K562 (cell line): ENCODE measurements around the gene CISD3. TPM values are rescaled to one million over a fixed set of nuclear protein-coding genes. Genes with fewer than 3 reads are reported as not detected.

Source experiments
- BHLHE40 ChIP-seq: IDR thresholded peaks from 2 replicates; pipeline ENCODE4 v1.6.1; 2011; ENCODE audit warnings: low read length, improper control_type of control experiment
- CREBBP ChIP-seq: IDR thresholded peaks from one replicate; pipeline ENCODE4 v1.6.1; 2012; ENCODE audit warnings: low read depth, mild to moderate bottlenecking, control low read depth, inconsistent platforms, low read length
- CXXC5 ChIP-seq: fragments of 250-450 bp; sonication (Bioruptor Pico); IDR thresholded peaks from 2 replicates; pipeline ENCODE4 v1.8.0; 2022; ENCODE audit warnings: inconsistent platforms, mild to moderate bottlenecking, moderate library complexity
- E2F8 ChIP-seq: fragments of 450-650 bp; IDR thresholded peaks from 2 replicates; pipeline ENCODE4 v1.7.1; 2018; ENCODE audit warnings: mild to moderate bottlenecking, low read depth; ENCODE audit not compliant: partially characterized antibody
- FOXK2 ChIP-seq, 2 experiments: fragments of 450-650 bp; IDR thresholded peaks in 1 of 2; conservative IDR thresholded peaks in 1 of 2; 2 replicates each; pipeline ENCODE4 v1.6.1; 2016; ENCODE audit warnings: low read depth in 2 of 2, mild to moderate bottlenecking in 1 of 2
- ILF3 ChIP-seq: fragments of 450-650 bp; IDR thresholded peaks from 2 replicates; pipeline ENCODE4 v1.6.1; 2018; ENCODE audit warnings: antibody characterized with exemption, mild to moderate bottlenecking, moderate library complexity, borderline replicate concordance
- KLF1 ChIP-seq: fragments of 450-650 bp; IDR thresholded peaks from 2 replicates; pipeline ENCODE4 v1.6.1; 2016; ENCODE audit warnings: missing genetic modification characterization, missing compliant biosample characterization
- MECOM ChIP-seq: fragments of 250-450 bp; sonication (Bioruptor Pico); IDR thresholded peaks from 2 replicates; pipeline ENCODE4 v1.8.0; 2022; ENCODE audit warnings: inconsistent platforms
- NONO ChIP-seq, 2 experiments: fragments of 200-400 bp in 1 of 2; fragments of 450-650 bp in 1 of 2; formaldehyde crosslinking in 1 of 2; IDR thresholded peaks; 2 replicates each; pipeline ENCODE4 v1.6.1; 2017; ENCODE audit warnings: low read depth in 2 of 2, mild to moderate bottlenecking in 2 of 2, moderate library complexity in 2 of 2, low read length in 1 of 2
- NR2F6 ChIP-seq: fragments of 450-650 bp; formaldehyde crosslinking; IDR thresholded peaks from 2 replicates; pipeline ENCODE4 v1.4.0; 2020; ENCODE audit warnings: mild to moderate bottlenecking
- POU5F1 ChIP-seq: fragments of 150-350 bp; IDR thresholded peaks from 2 replicates; pipeline ENCODE4 v1.6.1; 2014; ENCODE audit warnings: borderline replicate concordance, low read length, low read depth, mild to moderate bottlenecking; ENCODE audit not compliant: partially characterized antibody
- RERE ChIP-seq: sonication (generic); formaldehyde crosslinking; IDR thresholded peaks from 2 replicates; pipeline ENCODE4 v1.8.0; 2023; ENCODE audit warnings: missing genetic modification reagents, mild to moderate bottlenecking, borderline replicate concordance
- ZNF174 ChIP-seq: fragments of 250-450 bp; sonication (Bioruptor Pico); IDR thresholded peaks from 2 replicates; pipeline ENCODE4 v1.4.0; 2020; ENCODE audit warnings: mild to moderate bottlenecking
- ZNF197 ChIP-seq: fragments of 200-800 bp; sonication (Bioruptor generic); IDR thresholded peaks from 2 replicates; pipeline ENCODE4 v1.6.1; 2016; ENCODE audit warnings: low read depth, missing genetic modification characterization, missing compliant biosample characterization
- ZNF408 ChIP-seq: fragments of 250-450 bp; sonication (Bioruptor Pico); IDR thresholded peaks from 2 replicates; pipeline ENCODE4 v1.4.0; 2020; ENCODE audit warnings: low read depth, mild to moderate bottlenecking, moderate library complexity
- ZNF445 ChIP-seq: fragments of 250-450 bp; sonication (Bioruptor Pico); IDR thresholded peaks from 2 replicates; pipeline ENCODE4 v1.4.0; 2020; ENCODE audit warnings: low read depth, mild to moderate bottlenecking, moderate library complexity
- ZNF561 ChIP-seq: fragments of 450-650 bp; formaldehyde crosslinking; conservative IDR thresholded peaks from 2 replicates; pipeline ENCODE4 v1.4.0; 2020; ENCODE audit warnings: mild to moderate bottlenecking, moderate library complexity
- ZNF79 ChIP-seq: fragments of 250-450 bp; sonication (Bioruptor Pico); IDR thresholded peaks from 2 replicates; pipeline ENCODE4 v1.4.0; 2020; ENCODE audit warnings: low read depth, mild to moderate bottlenecking, moderate library complexity
- polyA plus RNA-seq, 8 experiments: library from polyadenylated mRNA; depleted of rRNA in 4 of 8; stranded (reverse) in 5 of 8; unstranded in 3 of 8; fragments of >200 nt; fragmentation: Nextera tagmentation in 2 of 8; fragmentation: Illumina TruSeq in 1 of 8; extraction: Ambion mirVana in 2 of 8; extraction: Trizol in 1 of 8; gene quantifications; 2 replicates each; pipeline versions ENCODE4 v1.2.1 to v1.2.3, GENCODE V29; 2011 to 2014; ENCODE audit warnings: inconsistent platforms in 1 of 8, missing spikeins in 1 of 8
- total RNA-seq, 7 experiments: library from RNA; depleted of rRNA in 6 of 7; stranded (reverse); fragments of >200 nt in 6 of 7; fragmentation: Illumina TruSeq in 2 of 7; extraction: Trizol in 2 of 7; gene quantifications; 2 replicates each; pipeline versions ENCODE4 v1.2.1 to v1.2.3, GENCODE V29; 2011 to 2021; ENCODE audit warnings: low replicate concordance in 1 of 7
- TF ChIP-seq, protein P1 (sequence below), 3 experiments: fragments of 200-800 bp in 1 of 3; sonication (Bioruptor generic) in 1 of 3; sonication (generic) in 1 of 3; formaldehyde crosslinking in 1 of 3; IDR thresholded peaks; 2 replicates each; pipeline versions ENCODE4 v1.6.1 to v1.8.0; 2016 to 2022; ENCODE audit warnings: mild to moderate bottlenecking in 2 of 3, missing compliant biosample characterization in 2 of 3, missing genetic modification characterization in 2 of 3, missing genetic modification reagents in 1 of 3

CISD3 gene
- total and polyA plus RNA-seq, 9 of the 15 experiments (the other 6 are each of a cell fraction or from before 2014, with no cell fraction given) = 5.0 to 60.7 (median 15.7) TPM

GRCh38 chr17:38729886-38730525 lies at the start of gene CISD3 (continued):
- TF ChIP-seq E2F8 (no peak), FOXK2 (conservative IDR thresholded peaks at IDR 0.05 in 1 of 2, IDR thresholded peaks at IDR 0.05 in 1 of 2; ENCODE audit: low read depth in 2 of 2) (no peak), KLF1 (no peak), ILF3 (no peak), ZNF408 (CRISPR knock-in tag) (no peak), NR2F6 (no peak), BHLHE40 (peak; percentile 75), POU5F1 (no peak), ZNF445 (no peak), CXXC5 (CRISPR knock-in tag) (peak; percentile 95), ZNF174 (CRISPR knock-in tag) (no peak), CREBBP (no peak), ZNF79 (no peak), RERE (no peak), NONO (IDR thresholded peaks at IDR 0.05; ENCODE audit: low read depth in 2 of 2, low read length in 1 of 2) (peak in 1 of 2 experiments; percentile 87; a peak in 3 of 4 replicates), ZNF561 (no peak), MECOM (CRISPR knock-in tag) (no peak), ZNF197 (CRISPR knock-in tag) (no peak)
- TF ChIP-seq, protein P1, sequence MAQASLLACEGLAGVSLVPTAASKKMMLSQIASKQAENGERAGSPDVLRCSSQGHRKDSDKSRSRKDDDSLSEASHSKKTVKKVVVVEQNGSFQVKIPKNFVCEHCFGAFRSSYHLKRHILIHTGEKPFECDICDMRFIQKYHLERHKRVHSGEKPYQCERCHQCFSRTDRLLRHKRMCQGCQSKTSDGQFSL (CRISPR knock-in tag; IDR thresholded peaks at IDR 0.05) = 0 out of 2 replicates have a peak, but pooled peaks have one; percentile 20
- TF ChIP-seq, protein P1 (tag; IDR thresholded peaks at IDR 0.05) = no peak
